NB4 (cell line): ENCODE results near the gene IL5RA.

Experiments used
- DNase-seq: peaks from one replicate; pipeline ENCODE4 v3.0.0; 2010; ENCODE audit warnings: low read depth
- H3K4me3 ChIP-seq: one replicate; pipeline ENCODE4 v1.5.1; 2011; ENCODE audit warnings: mild to moderate bottlenecking, low read depth, low read length, moderate library complexity
- MYC ChIP-seq: IDR thresholded peaks from 2 replicates; pipeline ENCODE4 v1.6.1; 2011; ENCODE audit warnings: low read depth, low read length
- POLR2A ChIP-seq: IDR thresholded peaks from 2 replicates; pipeline ENCODE4 v1.6.1; 2011; ENCODE audit warnings: mild to moderate bottlenecking; ENCODE audit not compliant: insufficient read length; ENCODE audit errors: extremely low read depth
- TF ChIP-seq, protein P1 (sequence below): IDR thresholded peaks from one replicate; pipeline ENCODE4 v1.5.1; 2012; ENCODE audit warnings: low read depth, low read length
- TF ChIP-seq, protein P2 (sequence below): IDR thresholded peaks from 2 replicates; pipeline ENCODE4 v1.6.1; 2011; ENCODE audit warnings: low read depth, low read length

IL5RA gene

GRCh38 chr3:3126477-3127431 lies 16.6 kb upstream of the IL5RA start, which contains the start of gene TRNT1:
TSS of gene TRNT1 (plus strand) at chr3:3126940. CDS start at chr3:3129041, 2,101 bp downstream.
- DNase-seq, result peak; percentile 95
- TF ChIP-seq POLR2A (peak; percentile 89), MYC (peak; percentile 69)
- TF ChIP-seq, protein P1, sequence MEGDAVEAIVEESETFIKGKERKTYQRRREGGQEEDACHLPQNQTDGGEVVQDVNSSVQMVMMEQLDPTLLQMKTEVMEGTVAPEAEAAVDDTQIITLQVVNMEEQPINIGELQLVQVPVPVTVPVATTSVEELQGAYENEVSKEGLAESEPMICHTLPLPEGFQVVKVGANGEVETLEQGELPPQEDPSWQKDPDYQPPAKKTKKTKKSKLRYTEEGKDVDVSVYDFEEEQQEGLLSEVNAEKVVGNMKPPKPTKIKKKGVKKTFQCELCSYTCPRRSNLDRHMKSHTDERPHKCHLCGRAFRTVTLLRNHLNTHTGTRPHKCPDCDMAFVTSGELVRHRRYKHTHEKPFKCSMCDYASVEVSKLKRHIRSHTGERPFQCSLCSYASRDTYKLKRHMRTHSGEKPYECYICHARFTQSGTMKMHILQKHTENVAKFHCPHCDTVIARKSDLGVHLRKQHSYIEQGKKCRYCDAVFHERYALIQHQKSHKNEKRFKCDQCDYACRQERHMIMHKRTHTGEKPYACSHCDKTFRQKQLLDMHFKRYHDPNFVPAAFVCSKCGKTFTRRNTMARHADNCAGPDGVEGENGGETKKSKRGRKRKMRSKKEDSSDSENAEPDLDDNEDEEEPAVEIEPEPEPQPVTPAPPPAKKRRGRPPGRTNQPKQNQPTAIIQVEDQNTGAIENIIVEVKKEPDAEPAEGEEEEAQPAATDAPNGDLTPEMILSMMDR, result no peak
- TF ChIP-seq, protein P2, sequence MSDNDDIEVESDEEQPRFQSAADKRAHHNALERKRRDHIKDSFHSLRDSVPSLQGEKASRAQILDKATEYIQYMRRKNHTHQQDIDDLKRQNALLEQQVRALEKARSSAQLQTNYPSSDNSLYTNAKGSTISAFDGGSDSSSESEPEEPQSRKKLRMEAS, result peak; percentile 81
- H3K4me3 ChIP-seq, result peak within 1 kb of the TSS; percentile 95

DNA sequence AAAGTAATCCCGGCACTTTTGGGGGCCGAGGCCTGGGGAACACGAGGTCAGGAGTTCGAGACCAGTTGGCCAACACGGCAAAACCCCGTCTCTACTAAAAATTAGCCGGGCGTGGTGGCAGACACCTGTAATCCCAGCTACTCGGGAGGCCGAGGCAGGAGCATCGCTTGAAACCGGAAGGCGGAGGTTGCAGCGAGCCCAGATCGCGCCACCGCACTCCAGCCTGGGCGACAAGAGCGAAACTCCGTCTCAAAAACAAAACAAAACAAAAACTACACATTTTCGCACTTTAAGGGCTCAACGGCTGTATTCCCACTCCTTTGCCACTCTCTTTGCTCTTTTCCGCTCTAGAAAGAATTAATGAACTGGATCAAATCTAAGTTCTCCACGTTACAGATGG lies 15.8 kb upstream of the IL5RA start:
- no peak for DNase-seq

DNA sequence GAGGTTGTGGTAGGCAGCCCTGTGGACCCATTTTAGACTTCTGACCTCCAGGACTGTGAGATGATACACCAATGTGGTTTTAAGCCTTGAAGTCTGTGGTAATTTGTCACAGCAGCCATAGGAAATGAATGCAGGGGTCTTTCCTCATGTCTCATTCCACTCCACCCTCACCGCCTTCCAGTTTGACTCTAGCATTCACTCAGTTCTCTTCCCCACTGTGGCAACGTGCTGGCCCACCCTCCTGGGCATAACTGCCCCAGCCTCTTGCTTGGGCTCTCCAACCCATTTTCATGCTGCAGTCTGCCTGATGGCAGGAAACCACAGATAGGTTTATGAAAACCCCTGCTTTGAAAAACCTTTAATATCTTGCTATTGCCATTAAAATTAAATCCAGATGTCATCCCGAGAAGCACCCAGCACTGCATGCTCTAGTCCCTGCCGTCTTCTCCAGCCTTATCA lies 9.2 kb upstream of the IL5RA start:
- DNase-seq, result no peak
- TF ChIP-seq MYC, result no peak
- TF ChIP-seq, protein P1, result no peak
- TF ChIP-seq POLR2A, result no peak
- TF ChIP-seq, protein P2, result no peak
- no peak overlapping the region for H3K4me3 ChIP-seq

More for the DNA sequence above, 15.8 kb upstream of the IL5RA start:
- peak overlapping the region; percentile 74 for H3K4me3 ChIP-seq
- TF ChIP-seq, protein P2, result no peak
- TF ChIP-seq, protein P1, result no peak
- no peak for TF ChIP-seq MYC
- TF ChIP-seq POLR2A, result no peak

- TF ChIP-seq POLR2A (no peak), MYC (no peak)
- TF ChIP-seq, protein P1, result no peak
- TF ChIP-seq, protein P2, result no peak
- DNase-seq, result no peak
- H3K4me3 ChIP-seq, result no peak overlapping the region
These were observed 7.5 kb upstream of the IL5RA start for GRCh38 chr3:3117651-3118050.

DNA sequence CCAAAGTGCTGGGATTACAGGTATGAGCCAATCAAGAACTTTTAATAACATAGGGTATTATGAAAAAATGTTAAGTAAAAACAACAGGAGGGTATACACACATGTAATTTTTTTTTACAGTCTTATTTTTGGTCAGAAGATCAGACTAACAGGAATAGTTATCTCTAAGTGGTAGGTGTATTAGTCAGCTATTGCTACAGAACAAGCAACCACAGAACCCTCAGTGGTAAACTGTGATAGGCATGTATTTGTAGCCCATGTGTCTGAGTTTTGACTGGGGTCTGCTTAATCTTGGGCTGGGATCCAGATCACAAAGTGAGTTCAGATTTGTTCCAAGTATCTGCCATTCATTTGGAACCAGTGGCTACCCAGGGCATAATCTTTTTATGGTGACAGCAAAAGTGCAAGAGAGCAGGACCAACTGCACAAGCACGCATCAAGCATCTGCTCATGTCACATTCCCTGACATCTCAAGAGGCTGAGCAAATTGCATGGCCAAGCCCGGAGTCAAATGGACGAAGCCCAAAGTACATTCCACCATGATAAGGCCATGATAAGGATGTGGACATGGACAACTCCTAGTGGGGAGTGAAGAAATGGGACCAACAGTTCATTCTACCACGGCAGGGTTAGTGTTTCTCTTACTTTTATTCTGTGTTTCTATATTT lies 3.0 kb upstream of the IL5RA start:
- TF ChIP-seq MYC (no peak), POLR2A (no peak)
- TF ChIP-seq, protein P2, result no peak
- TF ChIP-seq, protein P1, result no peak
- no peak overlapping the region for H3K4me3 ChIP-seq
- no peak for DNase-seq
